ENCODE measurements around the gene WFDC10B. TPM values are rescaled to one million over a fixed set of nuclear protein-coding genes. Genes with fewer than 3 reads are reported as not detected.
"Not testable (repeated sequence)": the region's sequence is repeated elsewhere in the genome, so short reads cannot be mapped to it uniquely, and the experiment has no call there.

WFDC10B gene
- total and polyA plus RNA-seq, 4 donors, result not detected

DNA sequence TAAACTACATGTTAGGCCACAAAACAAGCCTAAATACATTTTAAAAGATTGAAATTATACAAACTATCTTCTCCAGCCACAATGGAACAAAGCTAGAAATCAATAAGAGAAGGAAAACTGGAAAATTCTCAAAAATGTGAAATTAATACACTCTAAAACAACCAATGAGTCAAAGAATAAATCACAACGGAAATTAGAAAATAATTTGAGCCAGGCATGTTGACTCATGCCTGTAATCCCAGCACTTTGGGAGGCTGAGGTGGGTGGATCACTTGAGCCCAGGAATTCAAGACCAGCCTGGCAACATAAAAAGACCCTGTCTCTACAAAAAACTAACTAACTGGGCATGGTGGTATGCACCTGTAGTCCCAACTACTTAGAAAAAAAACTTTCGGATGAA is 9.3 kb downstream of the WFDC10B start (continued):
- TF ChIP-seq, protein P1, sequence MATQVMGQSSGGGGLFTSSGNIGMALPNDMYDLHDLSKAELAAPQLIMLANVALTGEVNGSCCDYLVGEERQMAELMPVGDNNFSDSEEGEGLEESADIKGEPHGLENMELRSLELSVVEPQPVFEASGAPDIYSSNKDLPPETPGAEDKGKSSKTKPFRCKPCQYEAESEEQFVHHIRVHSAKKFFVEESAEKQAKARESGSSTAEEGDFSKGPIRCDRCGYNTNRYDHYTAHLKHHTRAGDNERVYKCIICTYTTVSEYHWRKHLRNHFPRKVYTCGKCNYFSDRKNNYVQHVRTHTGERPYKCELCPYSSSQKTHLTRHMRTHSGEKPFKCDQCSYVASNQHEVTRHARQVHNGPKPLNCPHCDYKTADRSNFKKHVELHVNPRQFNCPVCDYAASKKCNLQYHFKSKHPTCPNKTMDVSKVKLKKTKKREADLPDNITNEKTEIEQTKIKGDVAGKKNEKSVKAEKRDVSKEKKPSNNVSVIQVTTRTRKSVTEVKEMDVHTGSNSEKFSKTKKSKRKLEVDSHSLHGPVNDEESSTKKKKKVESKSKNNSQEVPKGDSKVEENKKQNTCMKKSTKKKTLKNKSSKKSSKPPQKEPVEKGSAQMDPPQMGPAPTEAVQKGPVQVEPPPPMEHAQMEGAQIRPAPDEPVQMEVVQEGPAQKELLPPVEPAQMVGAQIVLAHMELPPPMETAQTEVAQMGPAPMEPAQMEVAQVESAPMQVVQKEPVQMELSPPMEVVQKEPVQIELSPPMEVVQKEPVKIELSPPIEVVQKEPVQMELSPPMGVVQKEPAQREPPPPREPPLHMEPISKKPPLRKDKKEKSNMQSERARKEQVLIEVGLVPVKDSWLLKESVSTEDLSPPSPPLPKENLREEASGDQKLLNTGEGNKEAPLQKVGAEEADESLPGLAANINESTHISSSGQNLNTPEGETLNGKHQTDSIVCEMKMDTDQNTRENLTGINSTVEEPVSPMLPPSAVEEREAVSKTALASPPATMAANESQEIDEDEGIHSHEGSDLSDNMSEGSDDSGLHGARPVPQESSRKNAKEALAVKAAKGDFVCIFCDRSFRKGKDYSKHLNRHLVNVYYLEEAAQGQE (IDR thresholded peaks at IDR 0.05), result no peak
- no peak for TF ChIP-seq HNF4G (IDR thresholded peaks at IDR 0.05)
- TF ChIP-seq, protein P2, sequence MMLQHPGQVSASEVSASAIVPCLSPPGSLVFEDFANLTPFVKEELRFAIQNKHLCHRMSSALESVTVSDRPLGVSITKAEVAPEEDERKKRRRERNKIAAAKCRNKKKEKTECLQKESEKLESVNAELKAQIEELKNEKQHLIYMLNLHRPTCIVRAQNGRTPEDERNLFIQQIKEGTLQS (IDR thresholded peaks at IDR 0.05), result no peak
- no peak for TF ChIP-seq RXRA (IDR thresholded peaks at IDR 0.05)
- TF ChIP-seq GABPA (IDR thresholded peaks at IDR 0.05 in 1 of 2, conservative IDR thresholded peaks at IDR 0.05 in 1 of 2), result no peak
- TF ChIP-seq JUND (IDR thresholded peaks at IDR 0.05), result no peak
- TF ChIP-seq FOXA2 (IDR thresholded peaks at IDR 0.05), result no peak

DNA sequence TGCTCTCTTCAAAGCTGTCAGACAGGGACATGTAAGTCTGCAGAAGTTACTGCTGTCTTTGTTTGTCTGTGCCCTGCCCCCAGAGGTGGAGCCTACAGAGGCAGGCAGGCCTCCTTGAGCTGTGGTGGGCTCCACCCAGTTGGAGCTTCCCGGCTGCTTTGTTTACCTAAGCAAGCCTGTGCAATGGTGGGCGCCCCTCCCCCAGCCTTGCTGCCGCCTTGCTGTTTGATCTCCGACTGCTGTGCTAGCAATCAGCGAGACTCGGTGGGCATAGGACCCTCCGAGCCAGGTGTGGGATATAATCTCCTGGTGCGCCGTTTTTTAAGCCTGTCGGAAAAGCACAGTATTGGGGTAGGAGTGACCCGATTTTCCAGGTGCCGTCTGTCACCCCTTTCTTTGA is 11.5 kb downstream of the WFDC10B start:
- not testable (repeated sequence) for H3K27me3 ChIP-seq (ENCODE audit: control insufficient read depth in 4 of 4, insufficient read depth in 4 of 4, low read length in 3 of 4); H3K4me3 ChIP-seq (ENCODE audit: low read depth in 1 of 3, low read length in 3 of 3); H3K9ac ChIP-seq (ENCODE audit: low read depth in 1 of 2, low read length in 2 of 2); H3K9me3 ChIP-seq (ENCODE audit: control insufficient read depth in 4 of 4, low read length in 3 of 4); H3K4me1 ChIP-seq (ENCODE audit: control insufficient read depth in 4 of 4, insufficient read depth in 4 of 4, low read length in 3 of 4); H3K27ac ChIP-seq (ENCODE audit: low read depth in 1 of 2, low read length in 2 of 2); H3K36me3 ChIP-seq (ENCODE audit: control insufficient read depth in 4 of 4, insufficient read depth in 3 of 4, low read depth in 1 of 4, low read length in 3 of 4); DNase-seq (ENCODE audit: low spot score)
- WGBS, result 76% methylated on average over 12 of the region's 12 CpGs

DNA sequence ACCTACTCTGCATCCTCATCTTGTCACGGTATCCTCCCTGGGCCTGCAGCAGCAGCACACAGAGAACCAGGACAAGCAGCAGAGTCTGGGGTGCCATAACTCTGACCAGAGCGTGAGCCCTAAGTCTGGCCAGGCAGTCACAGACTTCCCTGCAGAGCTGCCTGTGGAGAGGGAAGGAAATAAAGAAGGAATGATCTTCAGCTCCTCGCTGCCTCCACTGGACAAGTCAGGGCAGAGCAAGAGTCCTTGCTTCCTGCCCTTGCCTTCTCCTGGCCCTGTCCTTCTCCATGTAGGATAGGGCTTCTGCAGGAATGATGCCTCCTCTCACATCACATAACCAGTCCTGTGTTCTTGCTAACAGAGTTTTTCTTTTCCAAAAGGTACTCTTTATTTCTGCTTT is 18.9 kb downstream of the WFDC10B start:
- H3K27ac ChIP-seq (ENCODE audit: low read depth in 1 of 2, low read length in 2 of 2), result no peak overlapping the region
- H3K27me3 ChIP-seq (ENCODE audit: control insufficient read depth in 4 of 4, insufficient read depth in 4 of 4, low read length in 3 of 4), result no peaks in the 10 kb centered on the region
- TF ChIP-seq HNF4A (conservative IDR thresholded peaks at IDR 0.05) (no peak), NR2F2 (IDR thresholded peaks at IDR 0.05) (no peak), YY1 (IDR thresholded peaks at IDR 0.05) (no peak), EGR1 (IDR thresholded peaks at IDR 0.05; ENCODE audit: low read depth in 2 of 2) (no peak), JUND (IDR thresholded peaks at IDR 0.05) (no peak), FOXA2 (IDR thresholded peaks at IDR 0.05) (no peak), TAF1 (conservative IDR thresholded peaks at IDR 0.05) (no peak), GABPA (IDR thresholded peaks at IDR 0.05 in 1 of 2, conservative IDR thresholded peaks at IDR 0.05 in 1 of 2) (no peak)
- TF ChIP-seq, protein P3, sequence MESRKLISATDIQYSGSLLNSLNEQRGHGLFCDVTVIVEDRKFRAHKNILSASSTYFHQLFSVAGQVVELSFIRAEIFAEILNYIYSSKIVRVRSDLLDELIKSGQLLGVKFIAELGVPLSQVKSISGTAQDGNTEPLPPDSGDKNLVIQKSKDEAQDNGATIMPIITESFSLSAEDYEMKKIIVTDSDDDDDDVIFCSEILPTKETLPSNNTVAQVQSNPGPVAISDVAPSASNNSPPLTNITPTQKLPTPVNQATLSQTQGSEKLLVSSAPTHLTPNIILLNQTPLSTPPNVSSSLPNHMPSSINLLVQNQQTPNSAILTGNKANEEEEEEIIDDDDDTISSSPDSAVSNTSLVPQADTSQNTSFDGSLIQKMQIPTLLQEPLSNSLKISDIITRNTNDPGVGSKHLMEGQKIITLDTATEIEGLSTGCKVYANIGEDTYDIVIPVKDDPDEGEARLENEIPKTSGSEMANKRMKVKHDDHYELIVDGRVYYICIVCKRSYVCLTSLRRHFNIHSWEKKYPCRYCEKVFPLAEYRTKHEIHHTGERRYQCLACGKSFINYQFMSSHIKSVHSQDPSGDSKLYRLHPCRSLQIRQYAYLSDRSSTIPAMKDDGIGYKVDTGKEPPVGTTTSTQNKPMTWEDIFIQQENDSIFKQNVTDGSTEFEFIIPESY (IDR thresholded peaks at IDR 0.05), result no peak
- TF ChIP-seq, protein P1 (IDR thresholded peaks at IDR 0.05), result no peak
- peaks cover 0 to under 1% (median 0%) of the 10 kb centered on the region in 4 donors for H3K9me3 ChIP-seq (ENCODE audit: control insufficient read depth in 4 of 4, low read length in 3 of 4)
- no peaks in the 10 kb centered on the region for H3K36me3 ChIP-seq (ENCODE audit: control insufficient read depth in 4 of 4, insufficient read depth in 3 of 4, low read depth in 1 of 4, low read length in 3 of 4)
- H3K4me1 ChIP-seq (ENCODE audit: control insufficient read depth in 4 of 4, insufficient read depth in 4 of 4, low read length in 3 of 4), result no peaks in the 10 kb centered on the region
- DNase-seq (ENCODE audit: low spot score), result no peak
- H3K4me3 ChIP-seq (ENCODE audit: low read depth in 1 of 3, low read length in 3 of 3), result no peak overlapping the region
- WGBS, result 52% methylated on average over 3 of the region's 3 CpGs
- no peak overlapping the region for H3K9ac ChIP-seq (ENCODE audit: low read depth in 1 of 2, low read length in 2 of 2)
